DND-41 (cell line): ENCODE results near the gene ERF.

Experiments
- EZH2 ChIP-seq: IDR thresholded peaks from 3 replicates; pipeline ENCODE4 v1.6.1; 2012; ENCODE audit warnings: borderline replicate concordance, low read depth, mild to moderate bottlenecking, moderate library complexity, low read length, inconsistent platforms; ENCODE audit not compliant: severe bottlenecking
- TF ChIP-seq, protein P1 (sequence below): IDR thresholded peaks from 2 replicates; pipeline ENCODE4 v1.5.1; 2012; ENCODE audit warnings: borderline replicate concordance, low read length, moderate library complexity, mild to moderate bottlenecking; ENCODE audit not compliant: poor library complexity, severe bottlenecking; ENCODE audit errors: extremely low read depth

DNA sequence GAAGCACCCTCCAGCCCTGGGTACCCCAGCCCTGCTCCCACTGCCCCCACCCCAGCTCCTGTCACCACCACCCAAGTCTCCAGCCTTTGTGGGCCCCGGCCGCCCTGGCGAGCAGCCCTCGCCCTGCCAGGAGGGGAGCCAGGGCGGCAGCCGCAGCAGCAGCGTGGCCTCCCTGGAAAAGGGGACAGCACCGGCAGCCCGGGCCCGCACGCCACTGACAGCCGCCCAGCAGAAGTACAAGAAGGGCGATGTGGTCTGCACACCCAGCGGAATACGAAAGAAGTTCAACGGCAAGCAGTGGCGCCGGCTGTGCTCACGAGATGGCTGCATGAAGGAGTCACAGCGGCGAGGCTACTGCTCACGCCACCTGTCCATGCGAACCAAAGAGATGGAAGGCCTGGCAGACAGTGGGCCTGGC is 18.1 kb upstream of the ERF start:
- TF ChIP-seq, protein P1, sequence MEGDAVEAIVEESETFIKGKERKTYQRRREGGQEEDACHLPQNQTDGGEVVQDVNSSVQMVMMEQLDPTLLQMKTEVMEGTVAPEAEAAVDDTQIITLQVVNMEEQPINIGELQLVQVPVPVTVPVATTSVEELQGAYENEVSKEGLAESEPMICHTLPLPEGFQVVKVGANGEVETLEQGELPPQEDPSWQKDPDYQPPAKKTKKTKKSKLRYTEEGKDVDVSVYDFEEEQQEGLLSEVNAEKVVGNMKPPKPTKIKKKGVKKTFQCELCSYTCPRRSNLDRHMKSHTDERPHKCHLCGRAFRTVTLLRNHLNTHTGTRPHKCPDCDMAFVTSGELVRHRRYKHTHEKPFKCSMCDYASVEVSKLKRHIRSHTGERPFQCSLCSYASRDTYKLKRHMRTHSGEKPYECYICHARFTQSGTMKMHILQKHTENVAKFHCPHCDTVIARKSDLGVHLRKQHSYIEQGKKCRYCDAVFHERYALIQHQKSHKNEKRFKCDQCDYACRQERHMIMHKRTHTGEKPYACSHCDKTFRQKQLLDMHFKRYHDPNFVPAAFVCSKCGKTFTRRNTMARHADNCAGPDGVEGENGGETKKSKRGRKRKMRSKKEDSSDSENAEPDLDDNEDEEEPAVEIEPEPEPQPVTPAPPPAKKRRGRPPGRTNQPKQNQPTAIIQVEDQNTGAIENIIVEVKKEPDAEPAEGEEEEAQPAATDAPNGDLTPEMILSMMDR, result no peak
- no peak for TF ChIP-seq EZH2
